H1 (cell line): ENCODE data around the gene ZBED1. TPM values are rescaled to one million over a fixed set of nuclear protein-coding genes. Genes with fewer than 3 reads are reported as not detected.

Experiments
- CTCF ChIA-PET: fragments of 300-600 bp; sonication (Branson Sonifier 250); formaldehyde crosslinking; loops from one replicate; lab custom pipeline; 2021; ENCODE audit not compliant: partially characterized antibody; lab: Charles Lee
- POLR2A ChIA-PET: fragments of 300-600 bp; sonication (Branson Sonifier 250); formaldehyde crosslinking; loops from one replicate; lab custom pipeline; 2021; ENCODE audit warnings: inconsistent platforms; ENCODE audit not compliant: partially characterized antibody; lab: Charles Lee
- DNase-seq, 2 experiments: peaks; one replicate each; pipeline versions ENCODE4 v3.0.0 to v3.0.0-alpha.2; 2010 to 2022; ENCODE audit warnings: low spot score in 2 of 2, low read depth in 1 of 2, mixed read lengths in 1 of 2
- FAIRE-seq: peaks from 2 replicates; lab custom pipeline; 2011; peaks lifted over from hg19 to GRCh38; lab: Jason Lieb, UNC
- H2AFZ ChIP-seq: 2 replicates; pipeline ENCODE4 v1.8.1; 2012; ENCODE audit warnings: low read length, inconsistent platforms
- H2AK5ac ChIP-seq: 2 replicates; pipeline ENCODE4 v1.6.1; 2013; ENCODE audit warnings: low read depth, low read length
- H2BK120ac ChIP-seq: replicated peaks from 2 replicates; pipeline ENCODE3; 2013; ENCODE audit warnings: low read depth, low read length, inconsistent platforms
- H2BK12ac ChIP-seq: 2 replicates; pipeline ENCODE4 v1.6.1; 2013; ENCODE audit warnings: low read depth, low read length
- H2BK15ac ChIP-seq: 2 replicates; pipeline ENCODE4 v1.6.1; 2013; ENCODE audit warnings: low read length
- H2BK20ac ChIP-seq: 2 replicates; pipeline ENCODE4 v1.6.1; 2013; ENCODE audit warnings: low read length
- H2BK5ac ChIP-seq: 2 replicates; pipeline ENCODE4 v1.6.1; 2013; ENCODE audit warnings: low read depth, low read length
- H3K14ac ChIP-seq: 2 replicates; pipeline ENCODE4 v1.6.1; 2013; ENCODE audit warnings: inconsistent platforms; ENCODE audit not compliant: insufficient read length
- H3K18ac ChIP-seq: 2 replicates; pipeline ENCODE4 v1.6.1; 2013; ENCODE audit warnings: low read length; ENCODE audit errors: extremely low read depth
- H3K23ac ChIP-seq: 2 replicates; pipeline ENCODE4 v1.6.1; 2013; ENCODE audit warnings: inconsistent platforms; ENCODE audit not compliant: insufficient read length
- H3K23me2 ChIP-seq: 2 replicates; pipeline ENCODE4 v1.6.1; 2013; ENCODE audit warnings: low read depth, low read length
- H3K27ac ChIP-seq: 2 replicates; pipeline ENCODE4 v1.6.1; 2011; ENCODE audit warnings: low read depth, low read length, inconsistent platforms
- H3K27me3 ChIP-seq, 4 experiments: replicated peaks in 1 of 4; 1 replicate in 1 of 4; 2 replicates in 3 of 4; pipeline versions ENCODE4 v1.6.1 to v1.8.1; 2011 to 2013; ENCODE audit warnings: low read length in 3 of 4, mild to moderate bottlenecking in 3 of 4, inconsistent platforms in 2 of 4, mixed read lengths in 2 of 4, moderate library complexity in 1 of 4; ENCODE audit not compliant: control insufficient read depth in 3 of 4, insufficient read depth in 3 of 4; ENCODE audit errors: extremely low read depth in 1 of 4
- H3K36me3 ChIP-seq, 4 experiments: 2 replicates each; pipeline versions ENCODE4 v1.6.1 to v1.8.1; 2011 to 2013; ENCODE audit warnings: mild to moderate bottlenecking in 4 of 4, low read length in 3 of 4, moderate library complexity in 2 of 4, control low read depth in 1 of 4, inconsistent platforms in 1 of 4; ENCODE audit not compliant: insufficient read depth in 4 of 4, control insufficient read depth in 2 of 4
- H3K4ac ChIP-seq: replicated peaks from 2 replicates; pipeline ENCODE3; 2013; ENCODE audit warnings: low read length, low read depth, mixed read lengths, inconsistent platforms; ENCODE audit not compliant: insufficient read length
- H3K4me1 ChIP-seq, 4 experiments: replicated peaks in 1 of 4; 1 replicate in 1 of 4; 2 replicates in 3 of 4; pipeline versions ENCODE4 v1.6.1 to v1.8.1; 2011 to 2013; ENCODE audit warnings: low read length in 3 of 4, inconsistent platforms in 2 of 4, mixed read lengths in 1 of 4; ENCODE audit not compliant: insufficient read depth in 4 of 4, control insufficient read depth in 3 of 4
- H3K4me2 ChIP-seq, 2 experiments: 2 replicates each; pipeline versions ENCODE4 v1.6.1 to v1.8.1; 2011 to 2013; ENCODE audit warnings: low read depth in 2 of 2, low read length in 2 of 2, control low read depth in 1 of 2, inconsistent platforms in 1 of 2, mild to moderate bottlenecking in 1 of 2; ENCODE audit not compliant: insufficient read depth in 1 of 2
- H3K4me3 ChIP-seq, 4 experiments: fragments of 200-600, 300-600 bp in 1 of 4; sonication (generic), shearing (Covaris generic), sonication (Bioruptor Twin) in 1 of 4; 2 replicates each; pipeline versions ENCODE4 v1.5.1 to v1.8.1; 2011 to 2016; ENCODE audit warnings: low read length in 4 of 4, low read depth in 3 of 4, control low read depth in 2 of 4, inconsistent platforms in 2 of 4, mild to moderate bottlenecking in 2 of 4, mixed read lengths in 1 of 4, moderate library complexity in 1 of 4; ENCODE audit not compliant: insufficient read depth in 2 of 4; ENCODE audit errors: extremely low read depth in 1 of 4
- H3K56ac ChIP-seq: replicated peaks from 2 replicates; pipeline ENCODE3; 2013; ENCODE audit warnings: low read depth, mild to moderate bottlenecking, mixed read lengths, low read length, inconsistent platforms; ENCODE audit not compliant: insufficient read length
- H3K79me1 ChIP-seq: 2 replicates; pipeline ENCODE4 v1.6.1; 2013; ENCODE audit warnings: low read depth, low read length, control low read depth
- H3K79me2 ChIP-seq, 2 experiments: 2 replicates each; pipeline versions ENCODE4 v1.6.1 to v1.8.1; 2012 to 2013; ENCODE audit warnings: low read length in 2 of 2, mild to moderate bottlenecking in 2 of 2, inconsistent platforms in 1 of 2; ENCODE audit not compliant: insufficient read depth in 2 of 2, control insufficient read depth in 1 of 2
- H3K9ac ChIP-seq, 4 experiments: replicated peaks in 1 of 4; 1 replicate in 1 of 4; 2 replicates in 3 of 4; pipeline versions ENCODE4 v1.6.1 to v1.8.1; 2011 to 2013; ENCODE audit warnings: low read depth in 3 of 4, low read length in 3 of 4, control low read depth in 2 of 4, mild to moderate bottlenecking in 2 of 4, moderate library complexity in 2 of 4, inconsistent platforms in 1 of 4; ENCODE audit errors: extremely low read depth in 1 of 4
- H3K9me3 ChIP-seq, 2 experiments: 2 replicates each; pipeline versions ENCODE4 v1.6.1 to v1.8.1; 2012 to 2013; ENCODE audit warnings: mild to moderate bottlenecking in 2 of 2, moderate library complexity in 2 of 2, control low read depth in 1 of 2, inconsistent platforms in 1 of 2, low read depth in 1 of 2, low read length in 1 of 2, mixed read lengths in 1 of 2; ENCODE audit not compliant: insufficient read depth in 2 of 2
- H4K20me1 ChIP-seq, 2 experiments: replicated peaks in 1 of 2; 2 replicates each; pipeline versions ENCODE3 to v1.8.1; 2011 to 2013; ENCODE audit warnings: inconsistent platforms in 2 of 2, low read length in 2 of 2, mild to moderate bottlenecking in 1 of 2; ENCODE audit not compliant: insufficient read depth in 2 of 2, control insufficient read depth in 1 of 2
- H4K5ac ChIP-seq: 2 replicates; pipeline ENCODE4 v1.6.1; 2013; ENCODE audit warnings: low read length, low read depth, mixed read lengths, inconsistent platforms; ENCODE audit not compliant: insufficient read length
- H4K8ac ChIP-seq: 2 replicates; pipeline ENCODE4 v1.8.0; 2013; ENCODE audit warnings: mild to moderate bottlenecking, moderate library complexity, low read length, inconsistent platforms; ENCODE audit not compliant: insufficient read depth; ENCODE audit errors: extremely low read depth
- H4K91ac ChIP-seq: replicated peaks from 2 replicates; pipeline ENCODE3; 2013; ENCODE audit warnings: low read length, mixed read lengths, inconsistent platforms; ENCODE audit not compliant: insufficient read length
- ATF2 ChIP-seq: IDR thresholded peaks from 2 replicates; pipeline ENCODE4 v1.6.1; 2012; ENCODE audit warnings: low read length, inconsistent platforms
- CHD1 ChIP-seq: IDR thresholded peaks from 2 replicates; pipeline ENCODE4 v1.6.1; 2012; ENCODE audit warnings: low read depth, low read length, improper control_type of control experiment
- E2F6 ChIP-seq: IDR thresholded peaks from 2 replicates; pipeline ENCODE4 v1.6.1; 2012; ENCODE audit warnings: inconsistent platforms
- JUND ChIP-seq: IDR thresholded peaks from 2 replicates; pipeline ENCODE4 v1.6.1; 2011; ENCODE audit warnings: mild to moderate bottlenecking, improper control_type of control experiment, low read length
- POLR2AphosphoS5 ChIP-seq: IDR thresholded peaks from 2 replicates; pipeline ENCODE4 v1.6.1; 2011; ENCODE audit warnings: low read depth, low read length
- RFX5 ChIP-seq: IDR thresholded peaks from 2 replicates; pipeline ENCODE4 v1.6.1; 2011; ENCODE audit warnings: low read depth, low read length, improper control_type of control experiment, borderline replicate concordance
- SIN3A ChIP-seq, 2 experiments: IDR thresholded peaks in 1 of 2; conservative IDR thresholded peaks in 1 of 2; 2 replicates each; pipeline ENCODE4 v1.6.1; 2011 to 2012; ENCODE audit warnings: low read length in 2 of 2, improper control_type of control experiment in 1 of 2, low read depth in 1 of 2, mild to moderate bottlenecking in 1 of 2
- SIX5 ChIP-seq: IDR thresholded peaks from 2 replicates; pipeline ENCODE4 v1.6.1; 2011; ENCODE audit warnings: mild to moderate bottlenecking, low read depth, low read length
- SP1 ChIP-seq: IDR thresholded peaks from 2 replicates; pipeline ENCODE4 v1.6.1; 2011; ENCODE audit warnings: low read depth, low read length
- SP2 ChIP-seq: IDR thresholded peaks from 2 replicates; pipeline ENCODE4 v1.6.1; 2012; ENCODE audit warnings: mild to moderate bottlenecking, low read length, inconsistent platforms
- TEAD4 ChIP-seq: IDR thresholded peaks from 2 replicates; pipeline ENCODE4 v1.6.1; 2012; ENCODE audit warnings: low read depth, low read length, inconsistent platforms, mixed read lengths
- WGBS, 2 experiments: shearing (Covaris generic) in 1 of 2; methylation state at CpG; one replicate each; pipeline versions ENCODE4 v1.1.6 to v1.1.7; 2013 to 2015; ENCODE audit warnings: low lambda C conversion rate in 2 of 2, mixed read lengths in 2 of 2, inconsistent platforms in 1 of 2, low coverage in 1 of 2, missing lambda C conversion rate in 1 of 2; ENCODE audit not compliant: insufficient replicate concordance in 2 of 2, insufficient coverage in 1 of 2, insufficient read length in 1 of 2; ENCODE audit errors: extremely low coverage in 1 of 2, missing lambda C conversion rate in 1 of 2; 5-methylcytosine and 5-hydroxymethylcytosine counted together
- polyA plus RNA-seq, 7 experiments: library from polyadenylated mRNA; depleted of rRNA in 3 of 7; stranded (reverse) in 5 of 7; unstranded in 2 of 7; fragments of >200 nt in 5 of 7; fragments of 200-250 nt in 2 of 7; gene quantifications; 1 replicate in 5 of 7; 2 replicates in 1 of 7; 4 replicates in 1 of 7; pipeline versions ENCODE4 v1.2.1 to v1.2.3, GENCODE V29; 2011 to 2013; ENCODE audit warnings: missing spikeins in 2 of 7, mixed read lengths in 2 of 7
- total RNA-seq: library from RNA; stranded (reverse); fragmentation: NEBNext Ultra II Directional; extraction: Animal tissue kit (Norgen Biotek cat#: 25700); gene quantifications from 2 replicates; pipeline ENCODE4 v1.2.1, GENCODE V29; 2021

Gene ZBED1
- total and polyA plus RNA-seq, 2 of the 8 experiments (the other 6 are each of a cell fraction or from before 2014, with no cell fraction given): 28.5 to 45.8 TPM

- Histone ChIP-seq H2BK120ac (no peak overlapping the region), H3K18ac (no peak overlapping the region), H3K9me3 (no peaks in the 10 kb centered on the region), H3K27ac (no peak overlapping the region), H2BK12ac (no peak overlapping the region), H2BK5ac (no peak overlapping the region), H3K4me2 (no peak overlapping the region), H2BK15ac (no peak overlapping the region), H3K4ac (no peak overlapping the region), H3K23me2 (no peaks in the 10 kb centered on the region; the same call in 1 of the 2 replicates), H3K9ac (no peak overlapping the region), H4K5ac (no peak overlapping the region), H2AK5ac (no peak overlapping the region), H3K23ac (no peak overlapping the region), H3K27me3 (no peaks in the 10 kb centered on the region), H2AFZ (no peak overlapping the region), H3K79me2 (peaks cover 1 to 3% of the 10 kb centered on the region in 2 experiments; a peak in 3 of 4 replicates), H3K36me3 (no peaks in the 10 kb centered on the region), H4K20me1 (no peaks in the 10 kb centered on the region), H4K91ac (no peak overlapping the region), H3K4me1 (peaks cover 0 to 5% (median 0%) of the 10 kb centered on the region in 4 experiments; a peak in 2 of 7 replicates), H3K14ac (no peak overlapping the region), H2BK20ac (no peak overlapping the region), H3K56ac (no peak overlapping the region), H4K8ac (no peak overlapping the region), H3K79me1 (no peaks in the 10 kb centered on the region), H3K4me3 (no peak overlapping the region)
- no peak for DNase-seq
- ChIA-PET CTCF (no interaction called here), POLR2A (no interaction called here)
- WGBS, 2 experiments: 91% methylated on average over 7 of the region's 7 CpGs; no CpG with 5 or more reads in 1 of the 2 experiments
- no peak for FAIRE-seq
- TF ChIP-seq CHD1: no peak
- TF ChIP-seq POLR2AphosphoS5: no peak
- no peak for TF ChIP-seq RFX5
- no peak for TF ChIP-seq ATF2
- TF ChIP-seq TEAD4: no peak
- no peak for TF ChIP-seq SIX5
- TF ChIP-seq SIN3A (conservative IDR thresholded peaks at IDR 0.05 in 1 of 2, IDR thresholded peaks at IDR 0.05 in 1 of 2; ENCODE audit: low read depth in 1 of 2, low read length in 2 of 2): no peak
- TF ChIP-seq SP2: no peak
- TF ChIP-seq E2F6: no peak
- TF ChIP-seq JUND: no peak
- TF ChIP-seq SP1: no peak
Observed at GRCh38 chrX:2504706-2505332, 4.0 kb upstream of the ZBED1 start.
